Caco-2 (cell line): ENCODE measurements around the gene BTRC. TPM values are rescaled to one million over a fixed set of nuclear protein-coding genes. Genes with fewer than 3 reads are reported as not detected.

Experiments used
- BruUV-seq: library from RNA; stranded (reverse); fragments of 400-500 nt; replicated peaks from 2 replicates; lab custom pipeline; 2021; lab: Mats Ljungman, UMichigan
- CTCF ChIA-PET: fragments of 300-600 bp; sonication (Branson Sonifier 250); formaldehyde crosslinking; loops from one replicate; lab custom pipeline; 2022; ENCODE audit warnings: antibody characterized with exemption; lab: Charles Lee
- POLR2A ChIA-PET: fragments of 300-600 bp; sonication (Branson Sonifier 250); formaldehyde crosslinking; loops from one replicate; lab custom pipeline; 2022; ENCODE audit warnings: antibody characterized with exemption; lab: Charles Lee
- DNase-seq, 2 experiments: peaks; one replicate each; pipeline versions ENCODE4 v3.0.0 to v3.0.0-alpha.2; 2020 to 2022
- H3K27me3 ChIP-seq: replicated peaks from 2 replicates; pipeline ENCODE4 v1.6.0; 2011; ENCODE audit warnings: low read length; ENCODE audit not compliant: control insufficient read depth, insufficient read depth
- H3K36me3 ChIP-seq: 2 replicates; pipeline ENCODE4 v1.5.1; 2011; ENCODE audit warnings: low read length; ENCODE audit not compliant: control insufficient read depth, insufficient read depth
- H3K4me1 ChIP-seq: fragments of 250-450 bp; sonication (Bioruptor Pico); 2 replicates; pipeline ENCODE4 v1.5.1; 2020; ENCODE audit warnings: mild to moderate bottlenecking
- H3K4me3 ChIP-seq: 2 replicates; pipeline ENCODE4 v1.5.1; 2011; ENCODE audit warnings: low read depth, mild to moderate bottlenecking, control low read depth, low read length
- H3K9me3 ChIP-seq: fragments of 250-450 bp; sonication (Bioruptor Pico); 2 replicates; pipeline ENCODE4 v1.5.1; 2020; ENCODE audit warnings: mild to moderate bottlenecking, moderate library complexity
- H3K27ac Mint-ChIP-seq: one replicate; pipeline ENCODE4 v1.8.0; 2022; ENCODE audit warnings: mixed read lengths; ENCODE audit not compliant: unreplicated experiment
- H3K27me3 Mint-ChIP-seq: one replicate; pipeline ENCODE4 v1.8.0; 2022; ENCODE audit warnings: mixed read lengths; ENCODE audit not compliant: insufficient read depth, unreplicated experiment
- H3K36me3 Mint-ChIP-seq: one replicate; pipeline ENCODE4 v1.8.0; 2022; ENCODE audit warnings: mild to moderate bottlenecking, mixed read lengths; ENCODE audit not compliant: insufficient read depth, unreplicated experiment
- H3K4me1 Mint-ChIP-seq: one replicate; pipeline ENCODE4 v1.8.0; 2022; ENCODE audit warnings: low read depth, mixed read lengths; ENCODE audit not compliant: unreplicated experiment
- H3K4me3 Mint-ChIP-seq: one replicate; pipeline ENCODE4 v1.8.0; 2022; ENCODE audit warnings: mild to moderate bottlenecking, moderate library complexity, mixed read lengths; ENCODE audit not compliant: unreplicated experiment
- H3K9me3 Mint-ChIP-seq: one replicate; pipeline ENCODE4 v1.8.0; 2022; ENCODE audit warnings: mixed read lengths; ENCODE audit not compliant: unreplicated experiment
- CTCF ChIP-seq, 2 experiments: fragments of 200-600 bp in 1 of 2; IDR thresholded peaks; 1 replicate in 1 of 2; 2 replicates in 1 of 2; pipeline versions ENCODE4 v1.5.1 to v1.8.0; 2011 to 2022; ENCODE audit warnings: antibody characterized with exemption in 1 of 2, control low read depth in 1 of 2, inconsistent platforms in 1 of 2, low read depth in 1 of 2, low read length in 1 of 2, mild to moderate bottlenecking in 1 of 2, moderate library complexity in 1 of 2; ENCODE audit not compliant: insufficient read depth in 1 of 2, severe bottlenecking in 1 of 2, unreplicated experiment in 1 of 2
- intact Hi-C: fragments of 100-400 bp; cut with micrococcal nuclease; formaldehyde crosslinking; loops from one replicate; pipeline ENCODE4 v1.10.0; 2022; ENCODE audit not compliant: unreplicated experiment
- total RNA-seq: library from RNA; stranded (reverse); gene quantifications from 2 replicates; pipeline ENCODE4 v1.2.3, GENCODE V29; 2022

Gene BTRC
- total RNA-seq, 1 experiment from 2014 or later, result 19.6 TPM

DNA sequence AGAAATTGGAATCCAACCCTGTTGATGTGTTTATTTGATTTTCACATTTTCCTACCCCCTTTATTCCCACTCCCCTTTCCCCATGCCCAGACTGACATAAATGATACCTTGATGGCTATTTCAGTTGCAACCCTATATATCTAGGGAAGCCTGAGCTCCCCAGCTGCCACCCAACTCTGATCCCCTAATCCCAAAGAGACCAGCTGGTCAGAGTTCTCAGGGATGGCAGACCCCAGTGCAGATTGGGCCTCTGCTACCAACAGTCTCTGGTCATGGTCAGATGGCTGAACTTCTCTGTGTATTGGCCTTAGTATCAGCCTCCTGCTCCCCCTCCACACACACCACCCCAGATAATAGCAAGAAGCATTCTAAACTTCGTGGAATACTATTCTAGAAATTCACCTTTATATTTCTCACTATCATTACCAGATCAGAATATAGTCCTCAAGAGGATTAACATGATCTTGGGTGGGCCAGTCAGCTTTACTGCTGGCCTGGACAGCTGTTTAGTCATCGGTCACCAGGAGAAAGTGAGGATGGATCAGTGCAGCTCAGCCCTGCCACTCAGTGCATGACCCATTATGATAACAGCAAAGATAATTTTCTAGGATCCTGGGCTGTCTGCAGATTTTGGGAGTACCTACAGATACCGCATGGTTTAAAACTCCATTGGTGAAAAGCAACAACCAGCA is 24.5 kb upstream of the BTRC start:
- Mint-ChIP-seq H3K4me3 (no peak overlapping the region), H3K27ac (no peak overlapping the region), H3K27me3 (no peaks in the 10 kb centered on the region), H3K36me3 (no peaks in the 10 kb centered on the region), H3K4me1 (no peaks in the 10 kb centered on the region), H3K9me3 (peaks cover 8% of the 10 kb centered on the region)
- no peak overlapping the region for H3K4me3 ChIP-seq
- TF ChIP-seq CTCF (IDR thresholded peaks at IDR 0.05; ENCODE audit: insufficient read depth in 1 of 2, low read depth in 1 of 2, low read length in 1 of 2, severe bottlenecking in 1 of 2, unreplicated experiment in 1 of 2), result no peak
- H3K36me3 ChIP-seq, result no peaks in the 10 kb centered on the region
- POLR2A ChIA-PET, result no interaction called here
- H3K4me1 ChIP-seq, result no peaks in the 10 kb centered on the region
- H3K27me3 ChIP-seq, result no peaks in the 10 kb centered on the region
- no peak for DNase-seq
- no TSS peak for BruUV-seq
- intact Hi-C loops, result no loop called here
- peaks cover 4% of the 10 kb centered on the region; the same call in 1 of the 2 replicates for H3K9me3 ChIP-seq
- CTCF ChIA-PET, result no interaction called here

GRCh38 chr10:101330231-101330630 is 23.7 kb upstream of the BTRC start:
- H3K9me3 ChIP-seq, result peaks cover 4% of the 10 kb centered on the region; the same call in 1 of the 2 replicates
- no peak overlapping the region for H3K4me3 Mint-ChIP-seq
- no peaks in the 10 kb centered on the region for H3K4me1 ChIP-seq
- peaks cover 8% of the 10 kb centered on the region for H3K9me3 Mint-ChIP-seq
- TF ChIP-seq CTCF (IDR thresholded peaks at IDR 0.05; ENCODE audit: insufficient read depth in 1 of 2, low read depth in 1 of 2, low read length in 1 of 2, severe bottlenecking in 1 of 2, unreplicated experiment in 1 of 2), result no peak
- no TSS peak for BruUV-seq
- CTCF ChIA-PET, result no interaction called here
- no peak for DNase-seq
- intact Hi-C loops, result no loop called here
- H3K27me3 Mint-ChIP-seq, result no peaks in the 10 kb centered on the region
- no peak overlapping the region for H3K4me3 ChIP-seq
- H3K36me3 ChIP-seq, result no peaks in the 10 kb centered on the region
- no peaks in the 10 kb centered on the region for H3K4me1 Mint-ChIP-seq
- H3K27ac Mint-ChIP-seq, result no peak overlapping the region
- no peaks in the 10 kb centered on the region for H3K36me3 Mint-ChIP-seq
- no peaks in the 10 kb centered on the region for H3K27me3 ChIP-seq
- POLR2A ChIA-PET, result no interaction called here

GRCh38 chr10:101330631-101331225 is 23.2 kb upstream of the BTRC start:
- peaks cover 8% of the 10 kb centered on the region for H3K9me3 Mint-ChIP-seq
- POLR2A ChIA-PET, result no interaction called here
- intact Hi-C loops, result no loop called here
- DNase-seq, result no peak
- CTCF ChIA-PET, result no interaction called here
- no TSS peak for BruUV-seq
- H3K27me3 ChIP-seq, result no peaks in the 10 kb centered on the region
- H3K36me3 ChIP-seq, result no peaks in the 10 kb centered on the region
- peaks cover 4% of the 10 kb centered on the region; the same call in 1 of the 2 replicates for H3K9me3 ChIP-seq
- no peak overlapping the region for H3K4me3 ChIP-seq
- TF ChIP-seq CTCF (IDR thresholded peaks at IDR 0.05; ENCODE audit: insufficient read depth in 1 of 2, low read depth in 1 of 2, low read length in 1 of 2, severe bottlenecking in 1 of 2, unreplicated experiment in 1 of 2), result no peak
- no peaks in the 10 kb centered on the region for H3K36me3 Mint-ChIP-seq
- H3K4me1 Mint-ChIP-seq, result no peaks in the 10 kb centered on the region
- H3K27me3 Mint-ChIP-seq, result no peaks in the 10 kb centered on the region
- H3K27ac Mint-ChIP-seq, result no peak overlapping the region
- no peaks in the 10 kb centered on the region for H3K4me1 ChIP-seq
- no peak overlapping the region for H3K4me3 Mint-ChIP-seq
